GM12892 (cell line): ENCODE data around the gene RNF141.

Experiments used
- POLR2A ChIP-seq: IDR thresholded peaks from 2 replicates; pipeline ENCODE4 v1.6.1; 2011; ENCODE audit warnings: low read depth, low read length, control low read depth
- POLR2AphosphoS5 ChIP-seq: IDR thresholded peaks from 2 replicates; pipeline ENCODE4 v1.6.1; 2011; ENCODE audit warnings: low read depth, low read length, control low read depth

DNA sequence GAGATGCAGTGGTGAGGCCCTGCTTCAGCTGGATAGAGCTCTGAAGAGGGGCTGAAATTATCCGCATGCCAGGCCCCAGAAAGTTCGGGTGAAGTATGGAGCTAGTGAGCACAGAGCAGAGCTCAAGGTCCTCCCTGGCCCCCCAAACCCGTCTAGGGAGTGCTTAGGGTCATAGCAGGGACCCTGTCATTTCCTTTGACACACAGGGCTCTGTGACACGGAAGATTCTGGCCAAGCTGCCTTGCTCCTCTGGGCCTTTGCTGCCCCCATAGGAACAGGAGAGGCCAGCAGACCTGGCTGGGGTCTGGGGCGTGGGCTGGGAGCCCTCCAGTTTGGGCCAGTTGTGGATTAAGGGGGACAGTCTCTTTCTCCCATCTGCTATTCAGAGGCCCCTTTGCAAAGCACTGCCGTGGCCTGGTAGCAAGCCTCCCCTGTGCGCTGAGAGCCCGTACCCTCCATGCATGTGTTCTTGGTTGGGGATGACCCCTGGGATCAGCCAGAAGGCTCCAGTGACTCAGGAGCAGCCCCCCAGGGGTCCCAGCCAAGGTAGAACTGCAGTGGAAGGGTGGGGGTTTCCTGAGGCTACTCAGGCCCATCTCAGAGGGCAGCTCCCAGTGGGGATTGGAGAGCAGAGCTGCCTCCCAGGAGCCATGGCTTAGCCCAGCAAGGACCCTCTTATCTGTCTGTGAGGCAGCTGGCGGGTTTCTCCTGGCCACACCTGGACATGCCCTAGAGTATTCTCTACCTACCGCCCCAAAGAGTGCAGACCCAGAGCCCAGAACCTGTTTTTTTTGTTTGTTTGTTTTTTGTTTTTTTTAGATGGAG lies 42.3 kb downstream of the RNF141 start:
- TF ChIP-seq POLR2AphosphoS5 (no peak), POLR2A (no peak)
